ENCODE results near the gene NPY. TPM values are rescaled to one million over a fixed set of nuclear protein-coding genes. Genes with fewer than 3 reads are reported as not detected.

The NPY gene
- total RNA-seq, 4 donors from 2014 or later = 5.8 to 19.2 (median 11.9) TPM

DNA sequence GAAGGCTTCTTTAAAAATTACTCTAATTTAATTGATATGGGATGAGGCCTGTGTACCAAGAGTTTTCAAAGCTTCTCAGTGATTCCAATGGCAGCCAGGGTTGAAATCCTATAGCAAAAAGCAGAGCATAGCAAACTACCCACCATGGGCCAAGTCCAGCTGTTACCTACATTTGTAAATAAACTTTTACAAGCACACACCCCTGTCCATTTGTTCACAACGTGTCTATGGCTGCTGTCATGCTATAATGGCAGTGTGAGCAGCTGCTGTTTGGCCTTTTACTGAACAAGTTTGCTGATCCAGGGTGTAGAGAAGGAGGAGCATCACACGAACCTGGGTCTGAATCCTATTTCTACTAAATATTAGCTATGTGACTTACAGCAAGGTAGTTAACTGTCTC is 50.0 kb downstream of the NPY start:
- no peaks in the 10 kb centered on the region for H3K36me3 ChIP-seq
- H3K27me3 ChIP-seq = peaks cover 14% of the 10 kb centered on the region
- no peak overlapping the region for H3K27ac ChIP-seq
- TF ChIP-seq EP300 (IDR thresholded peaks at IDR 0.05) (no peak), POLR2A (IDR thresholded peaks at IDR 0.05) (no peak), POLR2AphosphoS5 (IDR thresholded peaks at IDR 0.05) (no peak), CTCF (IDR thresholded peaks at IDR 0.05) (no peak)
- 7 to 40% methylated on average over 1 to 2 of the region's 2 CpGs for WGBS, 2 donors (ENCODE audit: low coverage in 1 of 2)
- H3K9me3 ChIP-seq = no peaks in the 10 kb centered on the region
- H3K4me1 ChIP-seq = no peaks in the 10 kb centered on the region
- no peak overlapping the region for H3K4me3 ChIP-seq
- no peak for ATAC-seq

DNA sequence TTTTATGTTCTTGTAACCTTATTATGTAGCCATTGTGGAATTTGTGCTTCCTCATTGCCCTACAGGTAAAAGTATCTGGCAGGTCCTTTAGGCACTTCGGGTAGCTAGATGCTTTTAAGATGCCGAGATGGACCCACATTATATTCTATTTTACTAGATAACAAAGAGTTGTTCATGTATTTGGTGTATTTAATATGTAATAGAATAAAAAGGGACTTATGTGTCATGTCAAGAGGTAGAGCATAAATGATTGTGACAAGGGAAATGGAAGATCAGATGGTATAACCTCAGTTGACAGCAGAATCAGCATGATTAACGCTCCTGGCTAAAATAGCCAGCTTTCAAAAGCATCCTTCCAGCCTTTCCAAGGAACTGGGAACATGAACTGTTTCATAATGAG is 50.6 kb downstream of the NPY start:
- ATAC-seq = no peak
- TF ChIP-seq EP300 (IDR thresholded peaks at IDR 0.05) = no peak
- no peak for TF ChIP-seq POLR2A (IDR thresholded peaks at IDR 0.05)
- TF ChIP-seq POLR2AphosphoS5 (IDR thresholded peaks at IDR 0.05) = no peak
- TF ChIP-seq CTCF (IDR thresholded peaks at IDR 0.05) = no peak
- no peak overlapping the region for H3K4me3 ChIP-seq
- H3K4me1 ChIP-seq = no peaks in the 10 kb centered on the region
- H3K27me3 ChIP-seq = peaks cover 14% of the 10 kb centered on the region
- no peaks in the 10 kb centered on the region for H3K9me3 ChIP-seq
- 71 to 93% methylated on average over 3 of the region's 3 CpGs for WGBS, 2 donors (ENCODE audit: low coverage in 1 of 2)
- no peak overlapping the region for H3K27ac ChIP-seq
- no peaks in the 10 kb centered on the region for H3K36me3 ChIP-seq

- Histone ChIP-seq H3K27me3 (peaks cover 14% of the 10 kb centered on the region), H3K36me3 (no peaks in the 10 kb centered on the region), H3K9me3 (no peaks in the 10 kb centered on the region), H3K4me1 (no peaks in the 10 kb centered on the region), H3K4me3 (no peak overlapping the region), H3K27ac (no peak overlapping the region)
- no peak for TF ChIP-seq POLR2AphosphoS5 (IDR thresholded peaks at IDR 0.05)
- TF ChIP-seq POLR2A (IDR thresholded peaks at IDR 0.05) = no peak
- TF ChIP-seq CTCF (IDR thresholded peaks at IDR 0.05) = no peak
- TF ChIP-seq EP300 (IDR thresholded peaks at IDR 0.05) = no peak
- 43 to 54% methylated on average over 6 of the region's 8 CpGs for WGBS, 2 donors (ENCODE audit: low coverage in 1 of 2)
- ATAC-seq = no peak
Observed at GRCh38 chr7:24336461-24336860, 52.5 kb downstream of the NPY start.

DNA sequence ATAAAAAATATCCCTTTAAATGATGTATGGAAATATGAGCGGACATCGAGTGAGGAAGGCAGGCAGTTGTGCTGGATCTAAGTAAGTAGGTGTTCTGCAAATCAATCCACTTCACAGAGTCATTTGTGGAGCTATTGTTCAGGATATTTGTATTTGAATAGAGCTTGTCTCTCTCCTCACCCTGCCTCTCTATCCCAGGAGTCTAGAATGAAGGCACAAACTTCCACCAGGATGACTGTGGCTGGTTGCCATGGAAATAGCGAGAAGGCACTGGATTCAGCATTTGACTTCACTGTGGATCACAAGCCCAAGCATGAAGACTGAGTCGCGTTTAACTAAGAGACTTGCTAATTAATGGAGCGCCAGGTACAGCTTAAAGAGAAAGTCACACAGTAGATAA is 53.2 kb downstream of the NPY start:
- H3K36me3 ChIP-seq = no peaks in the 10 kb centered on the region
- TF ChIP-seq POLR2AphosphoS5 (IDR thresholded peaks at IDR 0.05) (no peak), CTCF (IDR thresholded peaks at IDR 0.05) (no peak), POLR2A (IDR thresholded peaks at IDR 0.05) (no peak), EP300 (IDR thresholded peaks at IDR 0.05) (no peak)
- H3K4me3 ChIP-seq = no peak overlapping the region
- peaks cover 14% of the 10 kb centered on the region for H3K27me3 ChIP-seq
- H3K4me1 ChIP-seq = no peaks in the 10 kb centered on the region
- H3K27ac ChIP-seq = no peak overlapping the region
- 23 to 42% methylated on average over 3 to 6 of the region's 6 CpGs for WGBS, 2 donors (ENCODE audit: low coverage in 1 of 2)
- no peaks in the 10 kb centered on the region for H3K9me3 ChIP-seq
- no peak for ATAC-seq

- Histone ChIP-seq H3K9me3 (no peaks in the 10 kb centered on the region), H3K36me3 (no peaks in the 10 kb centered on the region), H3K4me1 (no peaks in the 10 kb centered on the region), H3K27ac (no peak overlapping the region), H3K4me3 (no peak overlapping the region), H3K27me3 (peaks cover 14% of the 10 kb centered on the region)
- no peak for TF ChIP-seq EP300 (IDR thresholded peaks at IDR 0.05)
- TF ChIP-seq CTCF (IDR thresholded peaks at IDR 0.05) = no peak
- TF ChIP-seq POLR2A (IDR thresholded peaks at IDR 0.05) = no peak
- TF ChIP-seq POLR2AphosphoS5 (IDR thresholded peaks at IDR 0.05) = no peak
- no peak for ATAC-seq
- WGBS, 2 donors (ENCODE audit: low coverage in 1 of 2) = 70 to 91% methylated on average over 4 to 5 of the region's 5 CpGs
Observed at GRCh38 chr7:24339575-24339974, 55.6 kb downstream of the NPY start.

Measured in gastroesophageal sphincter (tissue), 4 donors.